Heart left ventricle (tissue), 13 donors: ENCODE measurements around the gene ABCB1.

Experiments used
- POLR2A ChIP-seq, 2 donors: fragments of 450-650 bp; IDR thresholded peaks; one replicate each; pipeline ENCODE4 v1.6.1; 2017; ENCODE audit warnings: antibody characterized with exemption in 2 of 2, mild to moderate bottlenecking in 2 of 2, moderate library complexity in 2 of 2
- TF ChIP-seq, protein P1 (sequence below), 12 donors: fragments of 200-600 bp; sonication (generic) in 4 of 12; IDR thresholded peaks; one replicate each; pipeline versions ENCODE4 v1.5.0 to v1.8.0; 2018 to 2022; ENCODE audit warnings: antibody characterized with exemption in 12 of 12, mild to moderate bottlenecking in 5 of 12
- donor health status: ischemic (EF 13 %, LVEDD 7.1; RV severe dilation, severe dysfunction).
- donor health status: DM: no; HTN: yes; CAD: no.
- donor health status: DM: no; HTN: no; CAD: no.
- donor health status: ischemic (EF 25% LVEDD 6.9; RV normal size, moderate dysfunction).
- donor health status: ischemic (EF 25% LVEDD 5.7; RV mildly dilated, moderate dysfunction).
- donor health status: ischemic (EF 35%, LVEDD 5.7; RV mildly dilated, moderate dysfunction).
- donor health status: nonischemic (EF 11% LVEDD 7.7; RV severe dilation, severe dysfunction).
- donor health status: DM: yes; HTN: yes; CAD: no.
- donor health status: PGD.
- donor health status: ischemic (EF 29% LVEDD 5.4; RV normal size, mild dysfunction).
- donor health status: nonischemic (EF 23%, LVEDD 6.1; RV moderate dilation, normal function).

DNA sequence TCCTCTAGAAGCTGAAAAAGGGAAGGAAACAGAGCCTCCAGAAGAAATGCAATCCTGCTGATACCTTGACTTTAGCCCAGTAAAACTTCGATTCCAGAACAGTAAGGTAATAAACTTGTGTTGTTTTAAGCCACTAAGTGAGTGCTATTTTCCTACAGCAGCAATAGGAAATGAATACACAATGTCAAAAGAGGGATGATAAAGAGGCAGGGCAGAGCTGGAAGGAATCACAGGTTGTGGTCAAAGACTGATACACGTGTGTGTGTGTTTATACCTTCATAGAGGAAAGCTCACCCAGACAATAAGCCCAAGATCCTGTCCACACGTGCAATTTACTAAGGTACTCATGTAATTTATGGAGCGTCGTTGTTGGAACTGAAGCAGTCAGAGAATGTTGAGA is 9.5 kb downstream of the ABCB1 start:
- TF ChIP-seq, protein P1, sequence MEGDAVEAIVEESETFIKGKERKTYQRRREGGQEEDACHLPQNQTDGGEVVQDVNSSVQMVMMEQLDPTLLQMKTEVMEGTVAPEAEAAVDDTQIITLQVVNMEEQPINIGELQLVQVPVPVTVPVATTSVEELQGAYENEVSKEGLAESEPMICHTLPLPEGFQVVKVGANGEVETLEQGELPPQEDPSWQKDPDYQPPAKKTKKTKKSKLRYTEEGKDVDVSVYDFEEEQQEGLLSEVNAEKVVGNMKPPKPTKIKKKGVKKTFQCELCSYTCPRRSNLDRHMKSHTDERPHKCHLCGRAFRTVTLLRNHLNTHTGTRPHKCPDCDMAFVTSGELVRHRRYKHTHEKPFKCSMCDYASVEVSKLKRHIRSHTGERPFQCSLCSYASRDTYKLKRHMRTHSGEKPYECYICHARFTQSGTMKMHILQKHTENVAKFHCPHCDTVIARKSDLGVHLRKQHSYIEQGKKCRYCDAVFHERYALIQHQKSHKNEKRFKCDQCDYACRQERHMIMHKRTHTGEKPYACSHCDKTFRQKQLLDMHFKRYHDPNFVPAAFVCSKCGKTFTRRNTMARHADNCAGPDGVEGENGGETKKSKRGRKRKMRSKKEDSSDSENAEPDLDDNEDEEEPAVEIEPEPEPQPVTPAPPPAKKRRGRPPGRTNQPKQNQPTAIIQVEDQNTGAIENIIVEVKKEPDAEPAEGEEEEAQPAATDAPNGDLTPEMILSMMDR (IDR thresholded peaks at IDR 0.05): no peak
- no peak for TF ChIP-seq POLR2A (IDR thresholded peaks at IDR 0.05)
